GM18861 (cell line): ENCODE results near the gene TECPR1.

Experiments used
- ATAC-seq: cut with Tn5 transposase; IDR thresholded peaks from one replicate; pipeline ENCODE4 v1.9.1; 2021; ENCODE audit not compliant: unreplicated experiment

Gene TECPR1

GRCh38 chr7:98196706-98197605 is 55.1 kb downstream of the TECPR1 start:
- no peak for ATAC-seq

GRCh38 chr7:98194672-98195457 is 57.2 kb downstream of the TECPR1 start:
- ATAC-seq: no peak

- no peak for ATAC-seq
Measured at GRCh38 chr7:98194186-98194585, 57.8 kb downstream of the TECPR1 start.

GRCh38 chr7:98193474-98194180 is 58.4 kb downstream of the TECPR1 start:
- ATAC-seq: no peak

- ATAC-seq: no peak
Measured at GRCh38 chr7:98192781-98193457, 59.1 kb downstream of the TECPR1 start.

GRCh38 chr7:98191668-98192431 is 60.2 kb downstream of the TECPR1 start:
- ATAC-seq: no peak

GRCh38 chr7:98189559-98189958 is 62.5 kb downstream of the TECPR1 start:
- ATAC-seq: no peak

- ATAC-seq: no peak
Measured at GRCh38 chr7:98187138-98187502, 64.9 kb downstream of the TECPR1 start.

GRCh38 chr7:98186452-98187137 is 65.4 kb downstream of the TECPR1 start:
- no peak for ATAC-seq

GRCh38 chr7:98185101-98185500 is 66.9 kb downstream of the TECPR1 start:
- no peak for ATAC-seq

GRCh38 chr7:98180751-98181150 is 71.3 kb downstream of the TECPR1 start:
- no peak for ATAC-seq

- no peak for ATAC-seq
Measured at GRCh38 chr7:98178762-98179490, 73.1 kb downstream of the TECPR1 start.

GRCh38 chr7:98178321-98178720 is 73.7 kb downstream of the TECPR1 start:
- ATAC-seq: no peak

GRCh38 chr7:98177553-98177952 is 74.5 kb downstream of the TECPR1 start:
- no peak for ATAC-seq

GRCh38 chr7:98175260-98175940 is 76.6 kb downstream of the TECPR1 start:
- no peak for ATAC-seq

- ATAC-seq: no peak
Measured at GRCh38 chr7:98174334-98175259, 77.4 kb downstream of the TECPR1 start.

- no peak for ATAC-seq
Measured at GRCh38 chr7:98171449-98171848, 80.6 kb downstream of the TECPR1 start.
